ENCODE measurements around the gene SSNA1. TPM values are rescaled to one million over a fixed set of nuclear protein-coding genes. Genes with fewer than 3 reads are reported as not detected.
A peak's percentile ranks its signal among the peaks of the same experiment; 100 is the strongest.

Gene SSNA1
- total RNA-seq, 3 donors from 2014 or later, result 75.0 to 92.8 (median 82.7) TPM

- Histone ChIP-seq H3K4me1 (peaks cover 13 to 19% of the 10 kb centered on the region in 2 donors), H3K9me3 (no peaks in the 10 kb centered on the region), H3K36me3 (no peaks in the 10 kb centered on the region), H3K27ac (no peak overlapping the region), H3K27me3 (peaks cover 27 to 99% of the 10 kb centered on the region in 2 donors), H3K4me3 (peak overlapping the region in 1 of 3 donors; percentile 66)
- intact Hi-C loops (cut with DNase I; ENCODE audit: low total_unique reads), result no loop called here
- DNase-seq (ENCODE audit: low spot score in 2 of 2), result no peak
- TF ChIP-seq POLR2AphosphoS5 (IDR thresholded peaks at IDR 0.05), result no peak
- TF ChIP-seq CTCF (IDR thresholded peaks at IDR 0.05), result no peak
- no peak for TF ChIP-seq POLR2A (IDR thresholded peaks at IDR 0.05)
Observed at GRCh38 chr9:137163805-137164204, 24.7 kb upstream of the SSNA1 start.

GRCh38 chr9:137164370-137165249 lies 23.9 kb upstream of the SSNA1 start:
- no peak for TF ChIP-seq CTCF (IDR thresholded peaks at IDR 0.05)
- no peak for TF ChIP-seq POLR2AphosphoS5 (IDR thresholded peaks at IDR 0.05)
- TF ChIP-seq POLR2A (IDR thresholded peaks at IDR 0.05), result no peak
- Histone ChIP-seq H3K27ac (no peak overlapping the region), H3K27me3 (peaks cover 30 to 99% of the 10 kb centered on the region in 2 donors), H3K4me3 (no peak overlapping the region), H3K9me3 (no peaks in the 10 kb centered on the region), H3K36me3 (no peaks in the 10 kb centered on the region), H3K4me1 (peaks cover 19 to 21% of the 10 kb centered on the region in 2 donors)
- no peak for DNase-seq (ENCODE audit: low spot score in 2 of 2)
- intact Hi-C loops (cut with DNase I; ENCODE audit: low total_unique reads), result no loop called here

GRCh38 chr9:137165250-137165836 lies 23.1 kb upstream of the SSNA1 start:
- intact Hi-C loops (cut with DNase I; ENCODE audit: low total_unique reads), result no loop called here
- no peak overlapping the region for H3K27ac ChIP-seq
- DNase-seq (ENCODE audit: low spot score in 2 of 2), result no peak
- H3K27me3 ChIP-seq, result peaks cover 32 to 99% of the 10 kb centered on the region in 2 donors
- peaks cover 19 to 29% of the 10 kb centered on the region in 2 donors for H3K4me1 ChIP-seq
- no peaks in the 10 kb centered on the region for H3K36me3 ChIP-seq
- no peak overlapping the region for H3K4me3 ChIP-seq
- TF ChIP-seq POLR2AphosphoS5 (IDR thresholded peaks at IDR 0.05) (no peak), CTCF (IDR thresholded peaks at IDR 0.05) (no peak), POLR2A (IDR thresholded peaks at IDR 0.05) (no peak)
- no peaks in the 10 kb centered on the region for H3K9me3 ChIP-seq

- H3K27ac ChIP-seq, result no peak overlapping the region
- DNase-seq (ENCODE audit: low spot score in 2 of 2), result no peak
- intact Hi-C loops (cut with DNase I; ENCODE audit: low total_unique reads), result no loop called here
- H3K4me3 ChIP-seq, result peak overlapping the region in 1 of 3 donors; percentile 72
- H3K27me3 ChIP-seq, result peaks cover 32 to 87% of the 10 kb centered on the region in 2 donors
- no peaks in the 10 kb centered on the region for H3K9me3 ChIP-seq
- H3K36me3 ChIP-seq, result no peaks in the 10 kb centered on the region
- TF ChIP-seq POLR2AphosphoS5 (IDR thresholded peaks at IDR 0.05) (no peak), CTCF (IDR thresholded peaks at IDR 0.05) (no peak), POLR2A (IDR thresholded peaks at IDR 0.05) (no peak)
- H3K4me1 ChIP-seq, result peaks cover 24 to 30% of the 10 kb centered on the region in 2 donors
Observed at GRCh38 chr9:137166380-137167229, 21.9 kb upstream of the SSNA1 start.

Measured in breast epithelium (tissue), 4 donors.